GM23338 (cell line): Measurements from ENCODE around the gene STIM2. TPM values are rescaled to one million over a fixed set of nuclear protein-coding genes. Genes with fewer than 3 reads are reported as not detected.

Source experiments
- ATAC-seq: fragments of 200-7000 bp; cut with Tn5 transposase; 3 replicates; pipeline ENCODE4 v1.9.1; 2020
- DNase-seq: peaks from one replicate; pipeline ENCODE4 v3.0.0-alpha.2; 2015; ENCODE audit warnings: low spot score
- H2AFZ ChIP-seq: fragments of 200-600 bp; sonication (generic); 2 replicates; pipeline ENCODE4 v1.8.0; 2016; ENCODE audit warnings: antibody characterized with exemption, mild to moderate bottlenecking, moderate library complexity
- H3F3A ChIP-seq: fragments of 200-600 bp; sonication (generic); replicated peaks from 2 replicates; pipeline ENCODE4 v1.8.0; 2017; ENCODE audit warnings: antibody characterized with exemption, mixed run types, low read depth
- H3K27ac ChIP-seq: fragments of 200-600 bp; sonication (generic); 2 replicates; pipeline ENCODE4 v1.6.1; 2016; ENCODE audit warnings: low read depth
- H3K27me3 ChIP-seq: fragments of 200-600 bp; sonication (generic); 2 replicates; pipeline ENCODE4 v1.8.0; 2016; ENCODE audit warnings: mild to moderate bottlenecking, mixed run types, moderate library complexity; ENCODE audit not compliant: insufficient read depth
- H3K36me3 ChIP-seq: fragments of 200-600 bp; sonication (generic); 2 replicates; pipeline ENCODE4 v1.8.0; 2016; ENCODE audit warnings: mild to moderate bottlenecking; ENCODE audit not compliant: insufficient read depth
- H3K4me1 ChIP-seq: fragments of 200-600 bp; sonication (generic); 2 replicates; pipeline ENCODE4 v1.8.0; 2016; ENCODE audit warnings: mild to moderate bottlenecking, moderate library complexity; ENCODE audit not compliant: insufficient read depth
- H3K4me2 ChIP-seq: fragments of 200-600 bp; sonication (generic); 2 replicates; pipeline ENCODE4 v1.7.1; 2017; ENCODE audit warnings: mixed run types
- H3K4me3 ChIP-seq: fragments of 200-600 bp; sonication (generic); 2 replicates; pipeline ENCODE4 v1.6.1; 2016; ENCODE audit warnings: mixed run types
- H3K79me2 ChIP-seq: fragments of 200-600 bp; sonication (generic); replicated peaks from 2 replicates; pipeline ENCODE4 v1.8.0; 2017; ENCODE audit warnings: mild to moderate bottlenecking; ENCODE audit not compliant: insufficient read depth
- H3K9me2 ChIP-seq: fragments of 200-600 bp; sonication (generic); 2 replicates; pipeline ENCODE4 v1.8.0; 2017; ENCODE audit not compliant: insufficient read depth
- H4K20me1 ChIP-seq: fragments of 200-600 bp; sonication (generic); replicated peaks from 2 replicates; pipeline ENCODE4 v1.8.0; 2017; ENCODE audit warnings: mild to moderate bottlenecking; ENCODE audit not compliant: insufficient read depth
- H3K27ac Mint-ChIP-seq: 2 replicates; pipeline ENCODE4 v1.8.0; 2020; ENCODE audit warnings: inconsistent platforms, mild to moderate bottlenecking, moderate library complexity, mixed read lengths
- H3K27me3 Mint-ChIP-seq: 3 replicates; pipeline ENCODE4 v1.8.0; 2022; ENCODE audit warnings: low read depth, mild to moderate bottlenecking, moderate library complexity, mixed read lengths, inconsistent platforms; ENCODE audit not compliant: insufficient read depth, poor library complexity
- H3K36me3 Mint-ChIP-seq: 3 replicates; pipeline ENCODE4 v1.8.0; 2021; ENCODE audit warnings: low read depth, mild to moderate bottlenecking, inconsistent platforms, moderate library complexity, mixed read lengths
- H3K4me1 Mint-ChIP-seq: 3 replicates; pipeline ENCODE4 v1.8.0; 2020; ENCODE audit warnings: mild to moderate bottlenecking, inconsistent platforms, mixed read lengths
- H3K4me3 Mint-ChIP-seq: 3 replicates; pipeline ENCODE4 v1.8.0; 2021; ENCODE audit warnings: moderate library complexity, mild to moderate bottlenecking, inconsistent platforms, mixed read lengths
- H3K9me3 Mint-ChIP-seq: 3 replicates; pipeline ENCODE4 v1.8.0; 2020; ENCODE audit warnings: moderate library complexity, mild to moderate bottlenecking, inconsistent platforms, mixed read lengths
- CREB1 ChIP-seq: fragments of 250-450 bp; sonication (Bioruptor Pico); IDR thresholded peaks from 2 replicates; pipeline ENCODE4 v1.5.0; 2020; ENCODE audit warnings: low read depth, mild to moderate bottlenecking, moderate library complexity
- CTCF ChIP-seq, 2 experiments: fragments of 200-600 bp in 1 of 2; sonication (generic) in 1 of 2; conservative IDR thresholded peaks; 2 replicates each; pipeline versions ENCODE4 v1.5.1 to v1.6.1; 2016 to 2017; ENCODE audit warnings: antibody characterized with exemption in 2 of 2, low read depth in 2 of 2, mild to moderate bottlenecking in 2 of 2, moderate library complexity in 1 of 2
- ETS1 ChIP-seq: IDR thresholded peaks from 2 replicates; pipeline ENCODE4 v1.6.1; 2016; ENCODE audit warnings: antibody characterized with exemption
- EZH2 ChIP-seq: fragments of 200-600 bp; sonication (generic); IDR thresholded peaks from one replicate; pipeline ENCODE4 v1.8.0; 2017; ENCODE audit warnings: antibody characterized with exemption, mild to moderate bottlenecking, low read depth; ENCODE audit not compliant: unreplicated experiment
- JUNB ChIP-seq: IDR thresholded peaks from one replicate; pipeline ENCODE4 v1.6.1; 2016; ENCODE audit warnings: antibody characterized with exemption; ENCODE audit not compliant: unreplicated experiment
- NANOG ChIP-seq: IDR thresholded peaks from 2 replicates; pipeline ENCODE4 v1.6.1; 2016; ENCODE audit warnings: antibody characterized with exemption, borderline replicate concordance
- POLR2AphosphoS5 ChIP-seq: IDR thresholded peaks from 2 replicates; pipeline ENCODE4 v1.6.1; 2016; ENCODE audit warnings: antibody characterized with exemption, low read depth
- STAT1 ChIP-seq: IDR thresholded peaks from one replicate; pipeline ENCODE4 v1.6.1; 2016; ENCODE audit warnings: antibody characterized with exemption; ENCODE audit not compliant: unreplicated experiment
- ZNF114 ChIP-seq: fragments of 250-450 bp; sonication (Bioruptor Pico); IDR thresholded peaks from 2 replicates; pipeline ENCODE4 v1.5.0; 2020; ENCODE audit warnings: mild to moderate bottlenecking, moderate library complexity
- ZNF331 ChIP-seq: fragments of 250-450 bp; sonication (Bioruptor Pico); IDR thresholded peaks from 2 replicates; pipeline ENCODE4 v1.5.0; 2020; ENCODE audit warnings: low read depth, mild to moderate bottlenecking, moderate library complexity
- ZNF462 ChIP-seq: fragments of 250-450 bp; sonication (Bioruptor Pico); IDR thresholded peaks from 2 replicates; pipeline ENCODE4 v1.5.0; 2020; ENCODE audit warnings: mild to moderate bottlenecking, moderate library complexity
- polyA plus RNA-seq: library from polyadenylated mRNA; unstranded; fragments of >200 nt; fragmentation: Nextera tagmentation; extraction: Ambion mirVana; gene quantifications from 2 replicates; pipeline ENCODE4 v1.2.1, GENCODE V29; 2016
- total RNA-seq: library from RNA; depleted of rRNA; stranded (reverse); fragments of >200 nt; shearing (Covaris generic); gene quantifications from 2 replicates; pipeline ENCODE4 v1.2.3, GENCODE V29; 2014

Gene STIM2
- total and polyA plus RNA-seq, 2 experiments from 2014 or later: 13.1 to 17.8 TPM

GRCh38 chr4:26930964-26931363 is 70.3 kb downstream of the STIM2 start:
- Mint-ChIP-seq H3K36me3 (no peaks in the 10 kb centered on the region; the same call in 2 of the 3 replicates), H3K4me1 (peaks cover 6% of the 10 kb centered on the region; the same call in 2 of the 3 replicates), H3K27me3 (no peaks in the 10 kb centered on the region), H3K27ac (no peak overlapping the region), H3K9me3 (no peaks in the 10 kb centered on the region), H3K4me3 (no peak overlapping the region)
- Histone ChIP-seq H3K79me2 (peaks cover 13% of the 10 kb centered on the region; the same call in 1 of the 2 replicates), H3K36me3 (no peaks in the 10 kb centered on the region), H3K4me1 (0 out of 2 replicates have a peak, but pooled peaks cover 7% of the 10 kb centered on the region), H3K27ac (no peak overlapping the region; the same call in 1 of the 2 replicates), H3K27me3 (no peaks in the 10 kb centered on the region), H3K9me2 (no peaks in the 10 kb centered on the region), H3F3A (no peaks in the 10 kb centered on the region), H4K20me1 (no peaks in the 10 kb centered on the region; the same call in 1 of the 2 replicates), H2AFZ (no peak overlapping the region), H3K4me2 (no peak overlapping the region), H3K4me3 (no peak overlapping the region)
- peak; percentile 64 for ATAC-seq
- peak; percentile 13 for DNase-seq
- no peak for TF ChIP-seq ZNF114
- no peak for TF ChIP-seq POLR2AphosphoS5
- no peak for TF ChIP-seq JUNB
- no peak for TF ChIP-seq ZNF331 (CRISPR knock-in tag)
- TF ChIP-seq CREB1 (CRISPR knock-in tag): no peak
- TF ChIP-seq EZH2: no peak
- no peak for TF ChIP-seq STAT1
- no peak for TF ChIP-seq ZNF462 (CRISPR knock-in tag)
- no peak for TF ChIP-seq CTCF (conservative IDR thresholded peaks at IDR 0.05; ENCODE audit: low read depth in 2 of 2)
- TF ChIP-seq ETS1: no peak
- TF ChIP-seq NANOG: no peak
